Hypothalamus (tissue), 51 donors: ENCODE results near the gene SFTPA1.
"Not testable (repeated sequence)": the region's sequence is repeated elsewhere in the genome, so short reads cannot be mapped to it uniquely, and the experiment has no call there.

Source experiments
- DNase-seq, 51 donors: peaks; one replicate each; lab custom pipeline; 2025; lab: John Stamatoyannopoulos, UW

The SFTPA1 gene

DNA sequence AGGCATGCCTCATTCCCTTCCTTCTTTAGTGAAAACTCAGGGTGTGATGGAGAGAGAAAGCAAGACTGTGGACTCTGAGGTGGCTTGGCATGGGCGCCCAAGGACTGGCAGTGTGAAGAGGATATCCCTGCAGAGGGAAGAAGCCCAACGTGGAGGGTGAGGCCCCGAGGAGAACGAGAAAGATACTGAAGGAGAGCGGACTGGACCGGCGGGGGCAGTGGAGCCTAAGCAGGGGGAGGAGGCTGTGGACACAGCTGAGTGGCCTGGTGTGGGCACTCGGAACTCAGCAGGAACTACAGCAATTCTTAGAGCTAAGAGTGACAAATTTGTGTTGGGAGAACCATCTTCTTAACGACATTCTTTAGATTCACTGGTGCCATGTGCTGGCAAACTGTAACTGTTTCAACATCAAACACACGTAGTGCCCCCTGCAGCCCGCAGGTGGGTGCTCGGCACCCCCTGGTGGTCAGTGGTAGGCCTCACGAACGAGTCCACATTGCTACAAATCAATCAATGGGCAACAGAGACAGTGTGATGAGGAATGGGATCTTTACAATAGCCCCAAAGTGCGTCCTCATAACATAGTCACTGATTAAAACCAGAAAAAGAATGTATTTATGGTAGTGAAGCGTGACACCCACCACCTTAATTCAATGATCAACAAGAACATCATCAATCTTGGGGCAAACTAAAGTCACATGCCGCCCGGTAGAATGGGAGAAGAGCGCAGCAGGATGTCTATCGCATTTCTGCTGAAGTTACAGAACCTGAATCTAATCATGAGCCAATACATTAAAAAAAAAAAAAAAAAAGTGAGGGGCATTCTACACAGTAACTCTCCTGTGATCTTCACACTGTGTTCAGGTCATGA lies 2.0 kb upstream of the SFTPA1 start:
- DNase-seq = peak in 3 of 51 donors; percentile 5 to 21 (median 9)

GRCh38 chr10:79611193-79611976 lies 646 bp downstream of the SFTPA1 start:
- not testable (repeated sequence) for DNase-seq

DNA sequence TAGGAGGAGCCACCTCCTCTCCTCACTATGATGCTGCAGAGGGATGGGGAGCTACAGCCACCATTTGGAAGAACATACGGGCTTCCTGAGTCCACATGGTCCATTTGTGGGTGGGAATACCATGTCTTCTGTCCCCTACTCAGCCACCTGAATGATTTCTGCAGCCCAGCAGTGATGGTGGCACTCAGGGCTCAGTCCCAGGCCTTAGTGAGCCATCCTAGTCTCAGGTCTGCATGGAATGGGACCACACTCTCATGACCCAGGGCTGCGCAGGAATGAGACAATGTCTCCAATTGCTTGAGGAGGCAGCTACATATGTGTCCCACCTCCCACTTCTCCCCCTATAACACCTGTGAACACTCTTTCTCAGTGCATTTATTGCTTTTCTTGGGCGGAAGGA lies 4.8 kb downstream of the SFTPA1 start:
- no peak for DNase-seq

DNA sequence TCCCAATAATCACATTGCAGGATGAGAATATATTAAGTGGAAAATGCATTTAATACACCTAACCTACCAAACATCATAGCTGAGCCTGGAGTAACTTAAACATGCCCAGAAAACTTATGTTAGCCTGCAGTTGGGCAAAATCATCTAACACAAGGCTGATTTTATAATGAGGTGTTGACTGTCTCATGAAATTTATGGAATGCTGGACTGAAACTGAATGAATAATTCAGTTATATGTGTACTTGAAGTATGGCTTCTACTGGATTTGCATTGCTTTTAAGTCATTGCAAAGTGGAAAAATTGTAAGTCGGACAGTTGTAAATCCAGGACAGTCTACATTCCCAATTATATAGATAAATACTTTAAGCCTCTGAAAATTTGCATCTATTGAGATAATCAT lies 5.4 kb downstream of the SFTPA1 start:
- no peak for DNase-seq

DNA sequence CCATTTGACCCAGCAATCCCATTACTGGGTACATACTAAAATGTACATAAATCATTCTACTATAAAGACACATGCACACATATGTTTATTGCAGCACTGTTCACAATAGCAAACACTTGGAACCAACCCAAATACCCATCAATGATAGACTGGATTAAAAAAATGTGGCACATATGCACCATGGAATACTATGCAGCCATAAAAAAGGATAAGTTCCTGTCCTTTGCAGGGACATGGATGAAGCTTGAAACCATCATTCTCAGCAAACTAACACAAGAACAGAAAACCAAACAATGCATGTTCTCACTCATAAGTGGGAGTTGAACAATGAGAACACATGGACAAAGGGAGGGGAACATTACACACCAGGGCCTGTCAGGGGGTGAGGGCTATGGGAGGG lies 12.9 kb downstream of the SFTPA1 start:
- not testable (repeated sequence) for DNase-seq

GRCh38 chr10:79627075-79627474 lies 16.3 kb downstream of the SFTPA1 start:
- DNase-seq = no peak

- no peak for DNase-seq
These were observed 17.3 kb downstream of the SFTPA1 start for GRCh38 chr10:79628083-79628482.

DNA sequence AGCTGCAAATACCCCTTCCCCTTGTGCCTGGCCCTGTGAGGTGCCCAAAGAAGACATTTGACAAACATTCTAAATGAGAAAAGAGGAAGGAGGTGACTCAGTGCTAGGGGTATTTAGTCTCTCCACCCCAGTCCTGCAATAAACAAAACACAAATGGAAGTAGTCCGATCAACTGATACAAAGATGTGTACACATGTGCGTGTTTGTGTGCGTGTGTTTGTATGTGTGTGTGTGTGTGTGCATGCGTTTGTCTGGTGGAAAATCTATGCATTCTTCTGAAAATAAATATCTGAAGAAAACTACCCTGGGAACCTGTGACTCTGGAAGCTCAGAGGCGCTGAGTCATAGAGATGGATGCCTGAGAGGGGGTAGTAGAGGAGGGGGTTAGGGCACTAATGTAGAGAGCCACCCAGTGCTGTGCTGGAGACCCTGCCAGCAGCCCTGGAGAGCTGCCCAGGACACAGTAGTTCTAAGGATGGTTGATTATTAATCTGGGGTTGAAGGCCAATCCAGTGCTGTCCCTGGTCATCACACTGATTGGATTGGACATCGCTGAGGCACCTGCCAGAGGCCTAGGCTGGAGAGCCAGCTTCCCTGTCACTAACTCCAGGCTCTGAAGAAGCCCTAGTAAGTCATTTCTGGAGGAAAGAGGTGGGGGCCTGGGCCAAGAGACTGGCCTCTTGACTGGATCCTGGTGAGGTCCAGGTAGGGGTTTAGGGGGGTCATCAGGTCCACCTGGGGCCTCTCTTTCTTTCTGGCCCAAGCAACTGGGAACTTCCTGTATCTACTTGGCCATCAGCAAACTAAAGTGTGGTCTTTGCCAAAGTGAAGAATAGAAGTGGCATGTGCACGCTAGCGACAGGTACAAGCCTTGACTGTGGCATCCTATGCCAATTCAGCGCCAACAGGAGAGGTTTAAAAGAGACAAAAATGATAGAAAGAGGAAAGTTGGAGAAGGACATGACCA lies 18.5 kb downstream of the SFTPA1 start:
- DNase-seq = no peak

DNA sequence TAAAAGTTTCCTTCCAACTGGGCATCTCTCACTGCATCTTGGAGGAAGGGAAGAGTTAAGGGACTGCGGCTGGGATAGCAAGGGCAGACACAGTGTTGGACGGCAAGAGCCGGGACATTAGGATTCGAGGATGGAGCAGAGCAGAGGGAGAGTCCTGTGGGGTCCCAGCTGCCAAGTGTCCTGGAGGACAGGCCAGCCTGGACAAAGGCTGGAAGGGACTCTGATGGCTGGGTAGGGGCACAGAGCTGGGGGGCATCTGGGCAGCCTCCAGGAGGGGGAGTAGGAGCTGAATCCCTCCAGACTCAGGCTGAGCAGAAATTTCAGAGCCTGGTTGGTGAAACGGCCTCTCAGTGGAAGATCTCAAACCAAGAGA lies 19.2 kb downstream of the SFTPA1 start:
- DNase-seq = no peak

GRCh38 chr10:79636654-79637199 lies 26.0 kb downstream of the SFTPA1 start:
- DNase-seq = not testable (repeated sequence)

- DNase-seq = no peak
These were observed 27.6 kb downstream of the SFTPA1 start for GRCh38 chr10:79638318-79638717.

DNA sequence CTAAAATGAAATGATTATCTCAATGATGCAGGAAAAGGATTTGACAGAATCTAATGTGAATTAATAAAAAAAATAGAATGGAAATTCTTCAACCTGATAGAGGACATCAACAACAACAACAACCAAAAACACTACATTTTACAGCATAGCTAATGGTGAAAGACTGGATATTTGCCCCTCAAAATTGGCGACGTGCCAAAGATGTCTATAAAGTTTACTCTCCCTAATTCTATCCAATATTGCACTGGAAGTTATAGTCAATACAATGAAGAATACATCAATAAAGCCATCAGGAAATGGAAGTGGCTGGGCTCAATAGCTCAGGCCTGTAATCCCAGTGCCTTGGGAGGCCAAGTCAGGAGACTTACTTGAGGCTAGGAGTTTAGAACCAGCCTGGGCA lies 42.0 kb downstream of the SFTPA1 start:
- DNase-seq = not testable (repeated sequence)

GRCh38 chr10:79663287-79663686 lies 52.5 kb downstream of the SFTPA1 start:
- not testable (repeated sequence) for DNase-seq

DNA sequence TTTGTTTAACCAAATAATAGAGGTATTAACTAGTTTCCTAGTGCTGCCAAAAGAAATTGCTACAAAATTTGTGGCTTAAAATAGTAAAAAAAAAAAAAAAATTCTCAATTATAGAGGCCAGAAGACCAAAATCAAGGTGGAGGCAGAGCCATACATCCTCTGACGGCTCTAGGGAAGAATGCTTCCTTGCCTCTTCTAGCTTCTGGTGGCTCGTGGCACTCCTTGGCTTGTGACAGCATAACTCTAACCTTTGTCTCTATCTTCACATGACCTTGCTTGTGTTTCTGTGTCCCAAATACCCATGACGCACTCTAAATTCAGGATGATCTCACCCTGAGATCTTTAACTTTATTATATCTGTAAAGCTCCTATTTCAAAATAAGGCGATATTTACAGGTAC lies 53.9 kb downstream of the SFTPA1 start:
- DNase-seq = not testable (repeated sequence)
